GM06990 (cell line): Measurements from ENCODE around the gene DAGLA.

Experiments used
- DNase-seq: peaks from one replicate; pipeline ENCODE4 v3.0.0-alpha.2; 2011; ENCODE audit not compliant: insufficient read length; ENCODE audit errors: extremely low read depth
- H3K27me3 ChIP-seq: replicated peaks from 2 replicates; pipeline ENCODE4 v1.6.0; 2011; ENCODE audit warnings: low read length; ENCODE audit not compliant: control insufficient read depth, insufficient read depth
- H3K36me3 ChIP-seq: 2 replicates; pipeline ENCODE4 v1.5.1; 2011; ENCODE audit warnings: low read length; ENCODE audit not compliant: control insufficient read depth, insufficient read depth
- H3K4me3 ChIP-seq: replicated peaks from 2 replicates; pipeline ENCODE4 v1.5.1; 2011; ENCODE audit warnings: low read depth, mild to moderate bottlenecking, control low read depth, low read length
- CTCF ChIP-seq: IDR thresholded peaks from 2 replicates; pipeline ENCODE4 v1.5.1; 2011; ENCODE audit warnings: low read length, control low read depth, mild to moderate bottlenecking, inconsistent platforms; ENCODE audit not compliant: insufficient read depth, poor library complexity, severe bottlenecking

DAGLA gene

DNA sequence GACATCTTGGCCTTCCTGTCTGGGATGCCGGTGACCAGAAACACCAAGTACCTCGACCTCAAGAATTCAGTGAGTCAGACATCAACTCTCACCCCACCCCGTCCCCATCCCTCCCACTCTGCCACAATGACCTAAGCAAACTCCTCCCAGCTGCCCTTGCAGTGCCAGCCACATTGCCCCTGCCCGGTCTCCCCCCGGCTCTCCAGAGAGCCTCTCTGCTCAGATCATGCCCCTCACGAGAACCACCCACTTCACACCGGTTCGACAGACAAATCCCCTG, 48.7 kb downstream of the DAGLA start:
- no peaks in the 10 kb centered on the region for H3K36me3 ChIP-seq
- TF ChIP-seq CTCF: no peak
- no peaks in the 10 kb centered on the region; the same call in 1 of the 2 replicates for H3K27me3 ChIP-seq
- no peak overlapping the region for H3K4me3 ChIP-seq
- no peak for DNase-seq

- TF ChIP-seq CTCF: no peak
- Histone ChIP-seq H3K36me3 (no peaks in the 10 kb centered on the region), H3K4me3 (no peak overlapping the region), H3K27me3 (no peaks in the 10 kb centered on the region; the same call in 1 of the 2 replicates)
- DNase-seq: no peak
Observed at GRCh38 chr11:61730240-61730994, 50.2 kb downstream of the DAGLA start.

- no peak for TF ChIP-seq CTCF
- no peak overlapping the region for H3K4me3 ChIP-seq
- no peaks in the 10 kb centered on the region; the same call in 1 of the 2 replicates for H3K27me3 ChIP-seq
- no peak for DNase-seq
- no peaks in the 10 kb centered on the region for H3K36me3 ChIP-seq
Observed at GRCh38 chr11:61731211-61731951, 51.2 kb downstream of the DAGLA start.

DNA sequence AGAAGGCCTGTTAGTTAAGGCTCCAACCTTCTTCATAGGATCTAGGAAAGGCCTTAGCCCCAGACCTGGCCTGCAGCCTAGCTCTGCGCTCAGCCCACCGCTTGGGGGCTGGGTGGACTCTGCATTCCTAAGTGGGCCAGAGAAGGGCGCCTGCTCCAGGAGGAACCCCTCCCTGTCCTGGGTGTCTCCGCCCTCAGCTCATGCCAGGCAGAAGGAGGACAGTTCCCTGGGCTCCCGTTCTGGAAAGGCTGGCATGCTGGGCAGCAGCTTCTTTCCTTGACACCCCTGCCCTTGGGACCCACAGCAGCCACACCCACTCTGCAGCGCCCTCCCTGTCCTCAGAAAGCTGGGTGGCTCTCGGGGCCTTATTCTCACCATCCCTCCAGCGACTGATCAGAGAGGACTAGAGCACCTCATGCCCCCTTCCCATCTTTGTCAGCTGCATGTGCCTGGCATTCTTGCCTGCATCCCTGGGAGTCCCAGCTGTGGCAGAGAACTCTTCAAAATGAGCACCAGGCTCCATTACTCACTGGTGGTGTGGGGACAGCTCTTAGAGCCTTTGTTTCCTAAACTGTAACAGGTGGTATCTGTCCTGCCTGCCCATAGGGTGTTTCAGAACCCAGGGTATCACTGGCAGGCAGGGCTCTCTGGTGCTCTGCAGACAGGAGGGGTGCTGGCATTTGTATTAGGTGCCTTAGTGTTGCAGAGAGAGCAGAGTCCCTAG, 51.9 kb downstream of the DAGLA start:
- TF ChIP-seq CTCF: no peak
- Histone ChIP-seq H3K27me3 (no peaks in the 10 kb centered on the region; the same call in 1 of the 2 replicates), H3K36me3 (no peaks in the 10 kb centered on the region), H3K4me3 (no peak overlapping the region)
- DNase-seq: no peak

GRCh38 chr11:61732705-61733104, 52.5 kb downstream of the DAGLA start:
- no peak for DNase-seq
- H3K36me3 ChIP-seq: no peaks in the 10 kb centered on the region
- no peak for TF ChIP-seq CTCF
- H3K4me3 ChIP-seq: no peak overlapping the region
- no peaks in the 10 kb centered on the region; the same call in 1 of the 2 replicates for H3K27me3 ChIP-seq
